ENCODE data around the gene TEDC1.

The TEDC1 gene

DNA sequence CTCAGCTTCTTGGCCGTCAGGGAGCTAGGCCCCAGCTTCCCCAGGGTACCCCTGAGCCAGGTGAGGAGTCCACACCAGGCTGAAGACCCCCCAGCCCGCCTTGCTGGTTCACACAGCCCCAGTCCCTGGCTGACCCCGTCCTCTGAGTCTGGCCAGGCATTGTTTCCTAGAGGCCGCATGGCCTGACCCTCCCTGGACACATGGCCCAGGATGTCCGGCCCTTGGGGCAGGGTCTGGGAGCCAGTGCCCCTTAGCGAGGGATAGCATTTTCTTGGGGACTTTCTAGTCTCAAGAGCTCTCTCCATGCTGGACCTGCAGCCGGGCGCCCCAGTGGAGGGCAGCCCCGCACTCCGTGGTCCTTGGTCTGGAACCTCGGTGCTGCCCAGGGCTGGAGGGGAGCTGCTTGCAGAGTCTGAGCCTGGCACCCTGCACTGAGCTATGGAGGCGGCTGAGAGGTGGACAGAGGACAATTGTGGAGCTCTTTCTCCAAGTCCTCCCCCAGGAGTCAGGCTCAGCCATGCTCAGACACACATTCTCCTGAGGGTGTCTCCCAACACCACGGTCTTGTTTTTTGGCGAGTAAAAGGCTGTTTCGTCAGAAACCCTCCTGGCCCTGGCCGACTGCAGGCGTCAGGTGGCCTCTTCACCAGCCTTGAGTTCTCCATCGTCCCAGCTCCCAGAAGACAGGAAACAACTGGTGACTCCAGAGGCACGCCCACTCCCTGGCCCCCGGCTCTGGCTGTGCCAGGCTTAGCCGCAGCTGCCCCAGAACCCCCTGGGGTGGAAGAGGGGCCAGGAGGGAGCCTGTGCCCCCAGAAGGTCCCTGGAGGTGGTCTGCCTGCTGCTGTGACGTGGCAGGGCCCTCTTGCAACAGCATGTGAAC is 34.1 kb upstream of the TEDC1 start:
- in situ Hi-C loops (cut with MboI; ENCODE audit: low sequenced_read_pairs): no loop called here

DNA sequence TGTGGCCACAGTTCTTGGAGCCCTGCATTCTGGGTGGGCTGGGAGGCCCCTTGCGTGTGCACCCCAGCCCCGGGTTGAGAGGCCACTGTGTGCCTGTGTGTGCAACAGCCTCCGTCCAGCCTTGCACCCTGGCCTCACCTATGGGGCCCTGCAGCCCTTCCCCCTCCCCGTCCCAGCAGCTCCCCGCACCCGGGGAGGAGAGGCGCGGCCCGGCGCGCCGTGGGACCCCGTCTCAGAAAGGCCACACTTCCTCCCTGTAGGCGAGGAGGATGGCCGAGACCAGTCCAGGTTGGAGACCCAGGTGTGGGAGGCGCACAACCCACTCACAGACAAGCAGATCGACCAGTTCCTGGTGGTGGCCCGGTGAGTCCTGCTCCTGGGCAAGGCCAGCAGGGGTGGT is 33.0 kb upstream of the TEDC1 start:
- in situ Hi-C loops (cut with MboI; ENCODE audit: low sequenced_read_pairs): no loop called here

DNA sequence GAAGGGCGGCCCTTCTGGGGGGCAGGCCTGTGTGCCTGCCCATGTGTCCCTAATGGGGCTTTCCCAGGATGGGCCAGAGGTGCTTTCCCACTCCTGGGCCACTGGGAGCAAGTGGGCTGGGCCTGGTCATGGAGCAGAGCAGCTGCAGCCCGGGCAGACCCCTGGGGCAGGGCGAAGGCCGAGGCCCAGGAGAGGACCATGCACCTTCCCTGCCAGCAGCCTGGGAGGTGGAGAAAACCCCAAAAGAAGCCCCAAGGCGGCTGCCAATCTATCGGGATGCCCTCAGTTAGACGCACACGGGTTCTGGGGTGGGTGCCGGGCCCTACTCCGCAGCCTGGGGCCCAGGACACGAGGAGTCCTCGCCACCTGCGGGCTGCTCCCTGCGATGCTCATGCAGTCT is 32.5 kb upstream of the TEDC1 start:
- in situ Hi-C loops (cut with MboI; ENCODE audit: low sequenced_read_pairs): no loop called here

DNA sequence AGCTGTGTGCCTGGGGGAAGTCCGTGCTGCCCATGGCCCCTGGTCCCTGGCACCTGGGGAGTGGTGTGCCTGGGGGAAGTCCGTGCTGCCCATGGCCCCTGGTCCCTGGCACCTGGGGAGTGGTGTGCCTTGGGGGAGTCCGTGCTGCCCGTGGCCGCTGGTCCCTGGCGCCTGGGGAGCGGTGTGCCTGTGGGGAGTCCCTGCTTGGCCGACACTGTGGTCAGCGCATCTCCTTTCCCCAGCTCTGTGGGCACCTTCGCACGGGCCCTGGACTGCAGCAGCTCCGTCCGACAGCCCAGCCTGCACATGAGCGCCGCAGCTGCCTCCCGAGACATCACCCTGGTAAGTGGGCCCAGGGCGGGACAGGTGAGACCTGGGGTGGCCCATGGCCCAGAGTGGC is 30.9 kb upstream of the TEDC1 start:
- in situ Hi-C loops (cut with MboI; ENCODE audit: low sequenced_read_pairs): no loop called here

DNA sequence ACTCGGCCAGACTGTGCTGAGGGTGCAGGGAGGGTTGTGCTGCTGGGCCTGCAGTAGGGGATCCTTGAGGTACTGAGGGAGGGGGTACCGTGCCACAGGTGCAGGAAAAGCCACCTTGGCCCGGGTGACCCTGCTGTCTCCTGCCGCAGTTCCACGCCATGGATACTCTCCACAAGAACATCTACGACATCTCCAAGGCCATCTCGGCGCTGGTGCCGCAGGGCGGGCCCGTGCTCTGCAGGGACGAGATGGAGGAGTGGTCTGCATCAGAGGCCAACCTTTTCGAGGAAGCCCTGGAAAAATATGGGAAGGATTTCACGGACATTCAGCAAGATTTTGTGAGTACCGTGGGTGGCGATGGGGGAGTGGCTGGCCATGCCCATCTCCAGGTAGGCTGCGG is 30.4 kb upstream of the TEDC1 start:
- in situ Hi-C loops (cut with MboI; ENCODE audit: low sequenced_read_pairs): no loop called here

DNA sequence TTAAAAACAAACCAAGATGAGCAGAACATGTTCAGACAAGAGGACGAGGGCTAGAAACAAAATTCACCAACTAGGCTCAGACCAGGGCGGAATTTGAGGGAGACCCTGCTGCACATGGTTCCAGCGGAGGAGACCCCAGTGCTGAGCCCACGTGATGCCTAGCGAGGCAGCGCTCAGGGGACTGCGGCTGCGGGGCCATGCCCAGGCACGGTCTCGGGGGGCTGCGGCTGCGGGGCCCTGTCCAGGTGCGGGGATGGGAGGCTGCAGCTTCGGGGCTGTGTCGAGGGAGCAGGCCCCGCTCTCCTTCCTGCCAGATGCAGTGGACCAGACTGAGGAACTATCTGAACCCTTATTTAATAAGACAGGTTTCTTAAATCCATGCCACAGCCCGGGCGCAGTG is 29.1 kb upstream of the TEDC1 start:
- in situ Hi-C loops (cut with MboI; ENCODE audit: low sequenced_read_pairs): no loop called here

DNA sequence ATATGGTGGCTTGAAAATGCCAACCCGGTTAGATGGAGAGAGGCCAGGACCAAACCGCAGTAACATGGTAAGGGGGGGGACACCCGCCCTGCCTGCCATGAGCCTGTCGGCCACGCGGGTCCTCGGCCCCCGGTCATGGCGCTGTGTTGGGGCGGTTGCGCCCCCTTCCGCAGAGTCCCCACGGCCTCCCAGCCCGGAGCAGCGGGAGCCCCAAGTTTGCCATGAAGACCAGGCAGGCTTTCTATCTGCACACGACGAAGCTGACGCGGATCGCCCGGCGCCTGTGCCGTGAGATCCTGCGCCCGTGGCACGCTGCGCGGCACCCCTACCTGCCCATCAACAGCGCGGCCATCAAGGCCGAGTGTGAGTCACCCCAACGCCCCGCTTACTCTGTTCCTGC is 26.5 kb upstream of the TEDC1 start:
- in situ Hi-C loops (cut with MboI; ENCODE audit: low sequenced_read_pairs): no loop called here

DNA sequence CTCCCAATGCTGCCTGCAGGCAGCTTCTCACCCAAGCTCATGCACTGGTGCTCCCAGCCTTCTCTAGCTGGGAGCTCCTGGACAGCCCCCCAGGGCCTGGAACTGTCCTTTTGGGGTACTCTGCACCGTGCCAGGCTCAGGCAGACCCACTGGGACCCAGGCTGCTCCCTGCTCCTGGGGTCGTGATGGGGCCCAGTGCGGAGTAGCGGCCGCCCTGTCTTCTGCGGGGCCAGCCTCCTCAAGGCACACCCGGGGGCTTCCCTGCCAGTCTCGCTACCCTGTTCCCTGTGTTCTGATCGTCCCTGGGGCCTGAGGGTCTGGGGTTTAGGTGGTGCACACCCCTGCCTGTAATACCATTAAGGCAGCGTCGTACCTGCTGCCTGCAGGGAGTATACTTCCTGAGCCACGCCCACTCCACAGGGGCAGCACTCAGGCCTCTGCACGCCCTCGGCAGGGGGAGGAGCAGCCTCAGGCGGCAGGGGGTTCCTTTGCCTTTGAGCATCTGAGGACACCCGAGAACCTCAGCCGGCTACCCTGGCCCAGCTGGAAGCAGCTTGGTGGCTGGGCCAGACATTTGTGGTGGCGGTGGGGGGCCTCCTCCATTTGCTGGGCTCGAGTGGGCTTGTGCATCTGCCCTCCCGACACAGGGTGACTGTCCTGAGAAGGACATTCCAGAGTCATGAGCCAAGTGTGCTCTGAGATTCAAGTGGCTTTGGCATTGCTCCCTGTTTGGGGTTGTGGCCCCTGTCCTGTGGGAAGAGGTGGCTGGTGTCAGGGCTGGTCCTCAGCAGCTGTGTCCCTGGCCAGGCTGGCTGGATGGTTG is 25.6 kb upstream of the TEDC1 start:
- in situ Hi-C loops (cut with MboI; ENCODE audit: low sequenced_read_pairs): no loop called here

DNA sequence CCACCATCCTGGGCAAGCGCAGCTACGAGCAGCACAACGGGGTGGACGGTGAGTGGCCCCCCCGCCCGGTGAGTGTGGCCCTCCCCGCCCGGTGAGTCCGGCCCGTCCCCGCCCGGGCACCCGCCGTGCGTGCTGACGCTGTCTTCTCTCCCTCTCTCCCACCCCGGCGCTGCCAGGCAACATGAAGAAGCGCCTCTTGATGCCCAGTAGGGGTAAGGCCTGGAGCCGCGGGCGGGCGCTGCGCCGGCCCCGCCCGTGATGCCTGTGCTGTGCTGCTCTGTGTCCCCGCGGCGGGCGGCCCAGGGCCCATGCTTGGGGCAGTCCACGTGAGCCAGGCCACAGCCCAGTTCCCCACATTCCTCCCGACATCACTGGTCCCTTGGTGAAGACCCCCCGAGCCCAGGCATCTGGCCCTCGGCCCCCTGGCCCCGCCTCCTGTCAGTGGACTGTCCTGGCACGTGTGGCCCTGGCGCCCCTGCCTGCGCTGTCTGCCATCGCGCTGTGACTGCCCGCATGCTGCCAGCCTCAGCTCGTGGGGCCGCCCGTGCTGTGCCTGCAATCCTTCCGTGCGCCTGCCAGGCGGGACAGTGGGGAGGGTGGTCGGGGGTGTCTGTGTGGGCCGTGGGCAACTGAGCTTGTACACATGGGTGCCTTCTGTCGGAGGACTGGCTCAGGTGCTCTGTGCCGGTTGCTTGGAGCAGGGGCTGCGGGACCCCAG is 24.4 kb upstream of the TEDC1 start:
- in situ Hi-C loops (cut with MboI; ENCODE audit: low sequenced_read_pairs): no loop called here

DNA sequence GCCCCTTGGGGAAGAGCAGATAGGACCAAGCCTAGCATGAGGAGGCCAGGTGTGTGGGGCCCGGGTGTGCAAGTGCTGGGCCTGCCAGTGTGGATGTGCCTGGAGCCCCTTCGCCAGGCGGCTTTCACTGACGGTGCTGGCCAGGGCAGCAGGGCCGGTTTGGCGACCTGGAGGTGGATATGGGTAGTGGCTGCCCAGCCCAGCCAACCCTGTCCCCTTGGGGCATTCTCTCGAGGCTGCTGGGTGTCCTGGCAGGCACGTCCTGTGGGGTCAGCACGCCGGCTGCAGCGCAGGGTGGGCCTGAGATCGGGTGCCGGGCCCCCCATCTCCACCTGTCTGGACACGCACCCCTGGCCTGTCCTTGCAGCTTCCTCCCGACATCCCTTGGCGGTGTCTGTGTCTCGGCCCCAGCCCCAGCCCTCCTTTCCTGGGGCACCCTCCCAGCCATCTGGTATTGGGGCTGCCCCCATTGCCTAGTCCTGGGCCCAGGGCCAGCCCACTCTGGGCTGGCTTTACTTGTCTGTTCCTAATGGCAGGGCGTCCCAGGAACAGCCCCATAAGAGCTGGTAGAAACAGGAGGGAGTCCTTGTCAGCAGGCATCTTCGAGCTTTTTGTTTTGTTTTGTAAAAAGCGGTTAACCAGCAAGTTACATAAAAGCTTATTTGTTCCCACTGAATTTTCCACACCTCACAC is 23.7 kb upstream of the TEDC1 start:
- in situ Hi-C loops (cut with MboI; ENCODE audit: low sequenced_read_pairs): no loop called here

DNA sequence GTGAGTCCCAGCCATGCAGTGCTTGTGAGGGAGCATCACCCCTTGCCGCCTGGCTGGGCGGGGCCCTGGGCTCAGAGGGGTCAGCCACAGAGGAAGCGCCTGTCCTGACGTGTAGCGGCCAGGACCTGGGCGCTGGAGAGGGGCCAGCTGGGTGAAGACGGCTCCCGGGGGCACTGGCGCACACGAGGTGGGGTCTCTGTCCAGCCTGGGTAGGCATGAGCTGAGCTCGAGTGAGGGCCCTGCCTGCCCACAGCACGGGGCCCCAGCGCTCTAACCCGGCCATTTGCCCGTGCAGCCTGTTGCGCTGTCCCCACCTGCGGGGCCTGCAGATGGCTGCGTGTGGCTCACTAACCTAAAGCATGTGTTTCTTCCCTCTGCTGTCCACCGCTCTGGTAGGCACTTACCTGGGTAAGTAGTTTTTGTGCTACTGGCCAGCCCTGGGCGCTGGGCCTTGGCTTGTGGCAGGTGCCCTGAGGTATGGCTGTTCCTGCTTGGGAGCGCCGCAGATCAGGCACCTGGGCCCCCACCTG is 23.0 kb upstream of the TEDC1 start:
- in situ Hi-C loops (cut with MboI; ENCODE audit: low sequenced_read_pairs): no loop called here

DNA sequence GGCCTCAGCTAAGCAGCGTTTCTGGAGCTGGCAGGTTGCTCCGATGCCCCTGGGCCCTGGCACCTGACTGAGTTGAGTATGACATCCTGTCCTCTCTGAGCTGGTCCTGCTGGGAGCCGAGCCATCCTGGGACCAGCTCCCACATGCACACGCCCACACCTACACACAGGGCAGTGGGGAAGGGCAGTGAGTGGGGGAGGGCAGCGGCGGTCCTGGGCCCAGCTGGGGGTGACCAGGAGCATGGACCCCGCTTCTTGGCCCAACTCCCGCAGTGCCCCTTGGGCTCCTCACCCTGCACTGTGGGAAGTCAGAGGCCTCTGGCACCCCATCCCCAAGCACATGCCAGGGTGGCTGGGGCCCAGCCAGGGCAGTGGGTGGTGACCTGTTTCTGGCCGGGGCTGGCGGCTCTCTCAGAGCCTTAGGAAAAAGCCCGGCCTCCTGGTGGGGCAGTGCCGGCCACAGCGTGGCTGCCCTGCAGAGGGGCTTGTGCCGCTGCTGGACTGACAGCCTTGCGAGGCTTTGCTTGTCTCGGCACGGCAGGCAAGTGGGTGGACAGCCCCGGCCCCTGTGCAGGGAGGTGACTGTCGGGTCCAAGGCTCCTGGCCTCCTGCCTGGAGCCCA is 22.3 kb upstream of the TEDC1 start:
- in situ Hi-C loops (cut with MboI; ENCODE audit: low sequenced_read_pairs): no loop called here

DNA sequence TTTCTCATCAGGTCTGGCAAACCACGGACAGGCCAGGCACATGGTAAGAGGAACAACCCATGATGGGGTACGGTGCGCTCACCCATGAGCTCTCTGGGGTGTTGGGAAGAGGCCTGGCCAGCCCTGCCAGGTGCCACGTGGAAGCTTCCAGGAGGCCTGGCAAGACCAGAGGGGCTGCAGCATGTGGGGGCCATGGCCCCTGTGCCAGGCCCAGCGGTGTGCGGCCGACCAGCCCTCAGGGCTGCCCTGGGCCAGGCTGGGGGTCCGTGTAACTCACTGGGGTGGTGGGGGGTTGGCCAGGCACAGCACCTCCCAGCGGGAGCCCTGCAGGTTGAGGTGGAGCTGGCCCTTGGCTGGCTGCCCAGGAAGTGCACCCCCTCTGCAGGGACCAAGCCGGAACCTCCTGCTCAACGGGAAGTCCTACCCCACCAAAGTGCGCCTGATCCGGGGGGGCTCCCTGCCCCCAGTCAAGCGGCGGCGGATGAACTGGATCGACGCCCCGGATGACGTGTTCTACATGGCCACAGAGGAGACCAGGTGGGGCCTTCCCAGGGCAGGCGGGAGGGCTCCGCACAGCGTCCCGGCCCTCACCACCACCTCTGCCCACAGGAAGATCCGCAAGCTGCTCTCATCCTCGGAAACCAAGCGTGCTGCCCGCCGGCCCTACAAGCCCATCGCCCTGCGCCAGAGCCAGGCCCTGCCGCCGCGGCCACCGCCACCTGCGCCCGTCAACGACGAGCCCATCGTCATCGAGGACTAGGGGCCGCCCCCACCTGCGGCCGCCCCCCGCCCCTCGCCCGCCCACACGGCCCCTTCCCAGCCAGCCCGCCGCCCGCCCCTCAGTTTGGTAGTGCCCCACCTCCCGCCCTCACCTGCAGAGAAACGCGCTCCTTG is 21.3 kb upstream of the TEDC1 start:
- in situ Hi-C loops (cut with MboI; ENCODE audit: low sequenced_read_pairs): no loop called here

DNA sequence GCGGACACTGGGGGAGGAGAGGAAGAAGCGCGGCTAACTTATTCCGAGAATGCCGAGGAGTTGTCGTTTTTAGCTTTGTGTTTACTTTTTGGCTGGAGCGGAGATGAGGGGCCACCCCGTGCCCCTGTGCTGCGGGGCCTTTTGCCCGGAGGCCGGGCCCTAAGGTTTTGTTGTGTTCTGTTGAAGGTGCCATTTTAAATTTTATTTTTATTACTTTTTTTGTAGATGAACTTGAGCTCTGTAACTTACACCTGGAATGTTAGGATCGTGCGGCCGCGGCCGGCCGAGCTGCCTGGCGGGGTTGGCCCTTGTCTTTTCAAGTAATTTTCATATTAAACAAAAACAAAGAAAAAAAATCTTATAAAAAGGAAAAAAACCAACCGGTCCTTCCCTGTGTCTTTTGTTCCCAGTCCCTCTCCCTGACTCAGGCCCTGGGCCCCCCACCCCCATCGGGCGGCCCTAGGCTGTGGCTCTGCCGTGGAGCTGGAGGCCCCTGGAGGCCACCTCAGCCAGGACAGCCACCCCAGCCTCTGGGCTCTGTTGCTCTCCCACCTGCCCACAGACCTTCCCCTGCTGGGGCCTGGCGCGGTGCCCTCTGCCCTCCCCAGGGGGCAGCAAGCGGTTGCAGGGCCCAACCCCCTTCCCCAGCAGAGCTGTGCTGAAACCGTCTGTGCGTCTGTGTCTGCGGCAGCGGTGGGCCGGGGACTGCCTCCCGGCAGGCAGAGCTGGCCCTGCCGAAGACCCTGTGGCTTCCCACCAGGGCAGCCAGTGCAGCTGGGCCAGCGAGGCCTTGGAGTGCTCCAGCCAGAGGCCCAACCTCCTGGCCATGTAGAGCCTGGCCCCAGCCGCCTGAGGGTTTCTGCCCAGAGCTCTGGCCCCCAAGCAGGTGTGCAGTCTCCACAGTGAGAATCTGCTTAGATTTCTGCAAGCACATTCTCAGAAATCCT is 20.4 kb upstream of the TEDC1 start:
- in situ Hi-C loops (cut with MboI; ENCODE audit: low sequenced_read_pairs): no loop called here

DNA sequence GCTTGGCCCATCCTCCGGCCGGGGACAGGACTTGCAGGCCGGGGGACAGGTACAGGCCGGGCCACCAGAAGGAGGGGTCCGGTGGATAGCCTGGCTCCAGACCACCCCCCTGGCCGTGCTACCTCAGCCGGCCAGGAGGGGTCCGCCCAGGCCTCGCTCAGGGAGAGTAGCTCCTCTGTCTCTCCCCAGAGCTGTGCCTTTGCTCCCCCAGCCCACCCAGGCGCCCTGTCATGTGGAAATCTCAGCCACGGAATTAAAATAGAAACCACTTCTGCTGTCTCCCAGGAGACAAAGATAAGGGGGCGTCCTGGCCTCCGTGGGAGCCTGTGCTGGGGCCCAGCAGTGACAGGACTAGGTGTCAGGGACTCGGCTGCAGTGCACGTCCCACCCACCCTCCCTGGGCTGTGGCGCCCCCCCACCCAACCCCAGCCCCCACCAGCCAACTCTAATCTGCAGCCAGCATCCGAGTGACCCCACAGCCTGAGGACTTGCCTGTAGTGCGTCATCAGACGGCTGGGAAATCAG is 19.7 kb upstream of the TEDC1 start:
- in situ Hi-C loops (cut with MboI; ENCODE audit: low sequenced_read_pairs): no loop called here

DNA sequence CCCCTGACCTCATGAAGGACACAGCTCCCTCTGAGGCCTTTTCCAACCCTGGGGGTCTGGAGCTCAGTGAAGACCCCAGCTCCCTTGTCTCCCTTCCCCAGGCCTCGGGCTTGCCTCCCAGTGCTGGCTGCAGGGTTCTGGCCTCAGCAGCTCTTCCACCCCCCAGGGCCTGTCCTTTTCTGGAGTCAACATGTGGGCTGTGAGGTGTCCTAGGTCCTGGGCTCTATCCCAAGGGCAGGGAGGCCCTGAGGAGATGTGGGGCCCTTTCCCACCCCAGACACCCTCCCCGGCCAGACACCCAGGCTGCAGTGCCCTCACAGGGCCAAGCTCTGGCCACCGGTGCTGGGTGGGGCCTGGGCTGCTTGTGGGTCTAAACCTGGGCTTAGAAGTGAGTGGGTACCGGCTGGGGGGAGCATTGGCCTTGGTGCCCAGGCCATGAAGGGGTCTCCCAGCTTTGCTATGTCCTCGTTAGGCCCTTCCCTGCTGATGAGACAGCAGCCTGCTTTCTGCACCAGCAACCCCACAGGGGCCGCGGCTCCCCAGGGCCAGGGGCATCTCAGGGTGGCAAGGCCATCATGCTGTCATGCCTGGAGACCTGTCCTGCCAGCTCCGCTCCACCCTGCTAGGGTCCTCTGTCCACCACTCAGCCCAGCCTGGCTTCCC is 19.1 kb upstream of the TEDC1 start:
- in situ Hi-C loops (cut with MboI; ENCODE audit: low sequenced_read_pairs): no loop called here

DNA sequence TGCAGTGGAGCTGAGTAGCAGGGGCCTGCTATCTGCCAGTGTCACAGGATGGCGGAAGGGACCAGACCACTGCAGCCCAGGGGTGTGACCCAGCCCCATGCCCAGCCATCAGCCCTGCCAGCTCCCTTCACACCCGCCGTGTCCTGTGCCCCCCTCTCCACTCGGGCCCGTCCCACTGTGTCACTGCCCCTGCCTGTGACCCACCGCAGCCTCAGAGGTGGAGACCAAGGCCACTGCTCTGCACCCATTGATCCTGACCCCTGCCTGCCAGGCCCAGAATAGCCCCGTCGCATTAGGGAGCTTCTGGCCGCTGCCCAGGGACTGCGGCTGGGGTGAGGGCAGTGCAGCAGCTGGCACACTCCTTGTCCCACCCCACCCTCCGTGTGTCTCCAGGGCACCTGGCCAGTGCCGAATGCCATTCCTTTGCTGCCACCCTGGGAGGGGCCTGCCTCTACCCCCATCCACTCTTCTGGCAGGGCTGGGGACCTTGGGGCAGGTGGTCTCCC is 18.5 kb upstream of the TEDC1 start:
- in situ Hi-C loops (cut with MboI; ENCODE audit: low sequenced_read_pairs): no loop called here
